ENCODE measurements around the gene ARHGAP10.
A peak's percentile ranks its signal among the peaks of the same experiment; 100 is the strongest.

Gene ARHGAP10

DNA sequence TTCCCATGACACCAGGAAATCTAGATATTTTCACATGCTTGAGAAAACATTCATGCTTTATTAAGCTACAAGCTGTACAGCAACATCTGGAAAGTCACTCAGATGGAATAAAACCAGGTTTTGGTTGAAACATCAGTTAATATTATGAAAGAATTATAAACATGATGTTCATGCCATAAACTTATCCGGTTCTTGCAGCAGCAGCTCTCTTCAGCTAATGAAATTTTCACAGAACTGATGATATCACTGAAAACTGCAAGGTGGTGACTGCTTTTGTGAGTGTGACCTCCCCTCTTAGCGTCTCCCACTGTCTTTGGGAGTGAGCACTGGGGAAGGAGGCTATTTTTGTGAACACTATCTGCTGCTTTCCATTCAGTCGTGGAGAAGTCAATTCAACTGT, 56.9 kb downstream of the ARHGAP10 start:
- TF ChIP-seq, protein P1, sequence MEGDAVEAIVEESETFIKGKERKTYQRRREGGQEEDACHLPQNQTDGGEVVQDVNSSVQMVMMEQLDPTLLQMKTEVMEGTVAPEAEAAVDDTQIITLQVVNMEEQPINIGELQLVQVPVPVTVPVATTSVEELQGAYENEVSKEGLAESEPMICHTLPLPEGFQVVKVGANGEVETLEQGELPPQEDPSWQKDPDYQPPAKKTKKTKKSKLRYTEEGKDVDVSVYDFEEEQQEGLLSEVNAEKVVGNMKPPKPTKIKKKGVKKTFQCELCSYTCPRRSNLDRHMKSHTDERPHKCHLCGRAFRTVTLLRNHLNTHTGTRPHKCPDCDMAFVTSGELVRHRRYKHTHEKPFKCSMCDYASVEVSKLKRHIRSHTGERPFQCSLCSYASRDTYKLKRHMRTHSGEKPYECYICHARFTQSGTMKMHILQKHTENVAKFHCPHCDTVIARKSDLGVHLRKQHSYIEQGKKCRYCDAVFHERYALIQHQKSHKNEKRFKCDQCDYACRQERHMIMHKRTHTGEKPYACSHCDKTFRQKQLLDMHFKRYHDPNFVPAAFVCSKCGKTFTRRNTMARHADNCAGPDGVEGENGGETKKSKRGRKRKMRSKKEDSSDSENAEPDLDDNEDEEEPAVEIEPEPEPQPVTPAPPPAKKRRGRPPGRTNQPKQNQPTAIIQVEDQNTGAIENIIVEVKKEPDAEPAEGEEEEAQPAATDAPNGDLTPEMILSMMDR (IDR thresholded peaks at IDR 0.05; ENCODE audit: insufficient read depth, low read depth, low read length, missing control alignments): no peak
- DNase-seq (ENCODE audit: low read depth): no peak
- H3K4me3 ChIP-seq (ENCODE audit: low read depth, low read length): no peak overlapping the region

DNA sequence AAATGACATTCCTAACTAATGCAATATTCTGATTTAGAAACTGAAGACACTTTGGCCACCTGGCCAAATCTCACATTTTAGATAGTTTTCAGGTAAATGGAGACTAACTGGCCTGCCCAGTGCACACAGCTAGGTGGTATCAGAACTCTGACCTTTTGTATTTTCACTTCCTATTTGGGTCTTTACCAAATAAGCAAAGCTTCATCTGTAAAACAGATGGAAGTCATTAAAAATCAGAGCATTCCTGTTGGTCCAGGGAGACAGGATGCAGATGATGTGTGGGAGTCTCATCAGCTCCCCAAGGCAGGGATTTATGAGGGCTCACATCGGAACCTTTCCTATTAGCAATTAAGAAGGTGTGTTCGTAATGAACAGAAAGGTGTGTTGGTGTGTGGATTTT, 57.7 kb downstream of the ARHGAP10 start:
- DNase-seq (ENCODE audit: low read depth): no peak
- TF ChIP-seq, protein P1 (IDR thresholded peaks at IDR 0.05; ENCODE audit: insufficient read depth, low read depth, low read length, missing control alignments): no peak
- no peak overlapping the region for H3K4me3 ChIP-seq (ENCODE audit: low read depth, low read length)

DNA sequence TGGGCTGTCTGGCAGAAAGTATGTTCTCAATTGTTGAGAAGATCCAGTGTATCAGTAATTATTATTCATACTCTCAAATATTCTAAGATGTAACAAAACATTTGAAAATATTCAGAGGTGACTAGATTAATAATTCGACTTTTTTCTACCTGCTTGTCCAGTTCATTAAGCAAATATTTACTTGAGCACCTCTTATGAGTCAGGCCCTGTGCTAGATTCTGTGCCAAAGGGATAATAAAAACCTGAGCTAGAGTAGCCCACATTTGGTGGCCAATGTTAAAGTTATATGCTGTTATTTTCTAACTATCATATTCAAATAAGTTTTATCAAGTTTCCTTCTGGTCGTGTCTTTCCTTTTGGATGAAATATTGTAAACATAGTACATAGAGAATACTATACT, 58.5 kb downstream of the ARHGAP10 start:
- TF ChIP-seq, protein P1 (IDR thresholded peaks at IDR 0.05; ENCODE audit: insufficient read depth, low read depth, low read length, missing control alignments): no peak
- H3K4me3 ChIP-seq (ENCODE audit: low read depth, low read length): no peak overlapping the region
- no peak for DNase-seq (ENCODE audit: low read depth)

DNA sequence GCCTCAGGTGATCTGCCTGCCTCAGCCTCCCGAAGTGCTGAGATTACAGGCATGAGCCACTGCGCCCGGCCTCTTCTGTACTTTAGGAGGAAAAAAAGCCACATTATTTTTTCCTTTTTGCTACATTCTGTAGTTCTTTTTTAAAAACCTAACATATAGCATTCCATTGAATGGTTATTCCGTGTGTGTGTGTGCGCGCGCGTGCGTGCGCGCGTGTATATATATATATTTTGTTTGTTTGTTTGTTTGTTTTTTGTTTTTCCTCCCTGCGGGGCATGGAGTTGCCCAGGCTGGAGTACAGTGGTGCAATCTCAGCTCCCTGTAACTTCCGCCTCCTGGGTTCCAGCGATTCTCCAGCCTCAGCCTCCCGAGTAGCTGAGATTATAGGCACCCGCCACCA, 59.5 kb downstream of the ARHGAP10 start:
- DNase-seq (ENCODE audit: low read depth): no peak
- TF ChIP-seq, protein P1 (IDR thresholded peaks at IDR 0.05; ENCODE audit: insufficient read depth, low read depth, low read length, missing control alignments): no peak
- no peak overlapping the region for H3K4me3 ChIP-seq (ENCODE audit: low read depth, low read length)

DNA sequence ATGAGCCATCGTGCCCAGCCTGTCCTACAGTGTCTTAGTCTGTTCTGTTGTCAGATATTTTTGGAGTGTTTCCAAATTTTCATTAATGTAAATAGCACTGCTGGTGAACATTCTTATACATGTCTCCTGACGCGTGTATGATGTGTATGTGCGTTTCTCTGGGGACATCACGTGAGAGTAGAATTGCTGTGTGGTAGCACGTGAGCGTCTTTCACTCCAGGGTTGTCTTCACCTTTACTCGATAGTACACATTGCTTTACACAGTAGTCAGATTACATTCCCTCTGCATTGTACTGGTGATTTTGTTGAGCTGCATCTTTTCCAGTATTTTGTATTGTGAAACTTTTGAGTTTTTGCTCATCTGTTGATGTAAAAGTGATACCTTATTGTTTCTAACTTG, 60.0 kb downstream of the ARHGAP10 start:
- DNase-seq (ENCODE audit: low read depth): no peak
- TF ChIP-seq, protein P1 (IDR thresholded peaks at IDR 0.05; ENCODE audit: insufficient read depth, low read depth, low read length, missing control alignments): no peak
- peak overlapping the region; percentile 46; the same call in 1 of the 2 replicates for H3K4me3 ChIP-seq (ENCODE audit: low read depth, low read length)

DNA sequence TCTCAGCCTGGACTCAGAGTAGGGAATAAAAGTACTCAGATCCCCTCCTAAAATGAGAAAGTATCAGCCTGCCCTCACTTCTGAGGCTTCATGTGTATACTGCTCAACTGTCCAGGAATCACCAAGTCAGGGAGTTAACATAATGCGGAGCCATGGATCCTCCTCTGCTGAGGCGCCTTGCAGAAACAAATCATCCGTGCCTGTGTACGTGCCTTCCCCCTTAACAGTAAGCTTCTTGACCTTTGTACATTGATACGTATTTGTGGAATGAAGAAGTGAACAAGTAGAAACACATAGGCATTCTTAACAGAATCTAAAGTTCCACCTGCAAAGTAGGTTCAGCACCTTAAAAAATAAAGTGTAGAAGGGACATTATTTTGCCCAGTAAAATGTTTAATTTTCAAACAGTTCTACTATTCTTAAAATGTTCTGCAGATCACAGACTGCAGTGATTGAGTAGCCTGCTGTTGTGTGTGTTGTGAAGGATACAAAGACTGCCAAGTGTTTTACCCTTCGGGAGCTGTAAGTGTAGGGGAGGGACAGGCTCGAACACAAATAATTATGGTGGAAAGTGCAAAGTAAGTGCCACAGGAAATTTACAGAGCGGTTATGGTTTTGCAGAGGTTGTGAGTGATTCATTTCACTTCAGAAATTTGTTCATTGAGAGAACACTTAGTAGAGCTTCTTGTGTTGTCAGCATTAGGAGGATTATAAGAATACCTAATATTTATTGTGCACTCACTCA, 61.9 kb downstream of the ARHGAP10 start:
- peak; percentile 72 for DNase-seq (ENCODE audit: low read depth)
- TF ChIP-seq, protein P1 (IDR thresholded peaks at IDR 0.05; ENCODE audit: insufficient read depth, low read depth, low read length, missing control alignments): no peak

DNA sequence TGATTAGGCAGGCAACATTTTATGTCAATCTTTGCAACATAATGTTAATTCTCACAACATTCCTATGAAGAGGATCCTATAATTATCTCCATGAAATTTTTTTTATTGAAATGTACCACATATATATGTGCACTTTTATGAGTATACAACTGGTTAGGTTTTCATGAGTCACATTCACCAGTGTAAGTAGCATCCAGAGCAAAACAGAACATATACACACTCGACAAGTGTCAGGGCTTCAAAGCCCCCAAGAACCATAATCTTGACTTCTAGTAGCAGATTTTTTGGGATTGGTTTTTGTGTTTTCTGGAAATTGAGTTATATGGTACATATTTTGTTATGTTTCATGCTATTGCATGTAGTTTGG, 62.4 kb downstream of the ARHGAP10 start:
- TF ChIP-seq, protein P1 (IDR thresholded peaks at IDR 0.05; ENCODE audit: insufficient read depth, low read depth, low read length, missing control alignments): no peak
- no peak overlapping the region for H3K4me3 ChIP-seq (ENCODE audit: low read depth, low read length)
- DNase-seq (ENCODE audit: low read depth): no peak

More for the DNA sequence above, 61.9 kb downstream of the ARHGAP10 start:
- H3K4me3 ChIP-seq (ENCODE audit: low read depth, low read length): no peak overlapping the region; the same call in 1 of the 2 replicates

Measured in GM12865 (cell line).